Activated T-helper 17 cell treated with anti-CD3 and anti-CD28 coated beads, Interleukin-2, amount 50 U/mL, for 72 hours (primary cell): ENCODE measurements around the gene CHIC2. TPM values are rescaled to one million over a fixed set of nuclear protein-coding genes. Genes with fewer than 3 reads are reported as not detected.

Source experiments
- ATAC-seq: fragments of 150-1000 bp; cut with Tn5 transposase; replicated peaks from 2 replicates; pipeline ENCODE4 v1.10.0; 2021; ENCODE audit warnings: mild to moderate bottlenecking, moderate library complexity
- H3K27ac Mint-ChIP-seq: one replicate; pipeline ENCODE4 v1.8.0; 2022; ENCODE audit warnings: mixed read lengths
- H3K27me3 Mint-ChIP-seq: one replicate; pipeline ENCODE4 v1.8.0; 2022; ENCODE audit warnings: mixed read lengths
- H3K36me3 Mint-ChIP-seq: one replicate; pipeline ENCODE4 v1.8.0; 2022; ENCODE audit warnings: low read depth, mild to moderate bottlenecking, mixed read lengths
- H3K4me1 Mint-ChIP-seq: one replicate; pipeline ENCODE4 v1.8.0; 2022; ENCODE audit warnings: mixed read lengths
- H3K4me3 Mint-ChIP-seq: one replicate; pipeline ENCODE4 v1.8.0; 2022; ENCODE audit warnings: mild to moderate bottlenecking, mixed read lengths
- H3K9me3 Mint-ChIP-seq: one replicate; pipeline ENCODE4 v1.8.0; 2022; ENCODE audit warnings: mixed read lengths
- total RNA-seq, 2 donors: library from RNA; stranded (reverse); gene quantifications; one replicate each; pipeline ENCODE4 v1.2.3, GENCODE V29; 2022

CHIC2 gene
- total RNA-seq, 2 donors from 2014 or later: 12.8 to 21.8 TPM

GRCh38 chr4:53987761-53988171, 76.6 kb downstream of the CHIC2 start:
- no peak overlapping the region for H3K4me3 Mint-ChIP-seq
- no peaks in the 10 kb centered on the region for H3K27me3 Mint-ChIP-seq
- H3K36me3 Mint-ChIP-seq: no peaks in the 10 kb centered on the region

GRCh38 chr4:53986062-53986461, 78.3 kb downstream of the CHIC2 start:
- Mint-ChIP-seq H3K27ac (no peak overlapping the region), H3K4me3 (no peak overlapping the region), H3K27me3 (no peaks in the 10 kb centered on the region)

More at GRCh38 chr4:53987761-53988171, 76.6 kb downstream of the CHIC2 start:
- Mint-ChIP-seq H3K9me3 (no peaks in the 10 kb centered on the region), H3K4me1 (no peaks in the 10 kb centered on the region), H3K27ac (no peak overlapping the region)
- peak; percentile 86 for ATAC-seq

GRCh38 chr4:53981567-53981966, 82.8 kb downstream of the CHIC2 start:
- Mint-ChIP-seq H3K36me3 (no peaks in the 10 kb centered on the region), H3K27me3 (no peaks in the 10 kb centered on the region), H3K4me3 (no peak overlapping the region), H3K9me3 (no peaks in the 10 kb centered on the region), H3K4me1 (no peaks in the 10 kb centered on the region), H3K27ac (no peak overlapping the region)
- no peak for ATAC-seq

More at GRCh38 chr4:53986062-53986461, 78.3 kb downstream of the CHIC2 start:
- Mint-ChIP-seq H3K9me3 (no peaks in the 10 kb centered on the region), H3K4me1 (no peaks in the 10 kb centered on the region), H3K36me3 (no peaks in the 10 kb centered on the region)
- no peak for ATAC-seq

GRCh38 chr4:53981066-53981465, 83.3 kb downstream of the CHIC2 start:
- Mint-ChIP-seq H3K4me3 (no peak overlapping the region), H3K36me3 (no peaks in the 10 kb centered on the region), H3K27me3 (no peaks in the 10 kb centered on the region), H3K4me1 (no peaks in the 10 kb centered on the region), H3K27ac (no peak overlapping the region), H3K9me3 (no peaks in the 10 kb centered on the region)
- ATAC-seq: no peak

GRCh38 chr4:53974561-53974960, 89.8 kb downstream of the CHIC2 start:
- Mint-ChIP-seq H3K27ac (no peak overlapping the region), H3K9me3 (no peaks in the 10 kb centered on the region), H3K4me1 (no peaks in the 10 kb centered on the region), H3K36me3 (no peaks in the 10 kb centered on the region), H3K4me3 (no peak overlapping the region), H3K27me3 (no peaks in the 10 kb centered on the region)
- no peak for ATAC-seq

GRCh38 chr4:53967986-53968385, 96.4 kb downstream of the CHIC2 start:
- Mint-ChIP-seq H3K4me3 (no peak overlapping the region), H3K9me3 (no peaks in the 10 kb centered on the region), H3K27me3 (no peaks in the 10 kb centered on the region), H3K27ac (no peak overlapping the region), H3K4me1 (no peaks in the 10 kb centered on the region), H3K36me3 (no peaks in the 10 kb centered on the region)
- no peak for ATAC-seq

GRCh38 chr4:53963781-53964180, 100.6 kb downstream of the CHIC2 start:
- no peaks in the 10 kb centered on the region for H3K36me3 Mint-ChIP-seq
- no peak overlapping the region for H3K27ac Mint-ChIP-seq
- no peak for ATAC-seq
- no peaks in the 10 kb centered on the region for H3K9me3 Mint-ChIP-seq
- no peaks in the 10 kb centered on the region for H3K27me3 Mint-ChIP-seq
- no peaks in the 10 kb centered on the region for H3K4me1 Mint-ChIP-seq
- no peak overlapping the region for H3K4me3 Mint-ChIP-seq

GRCh38 chr4:53963336-53963735, 101.1 kb downstream of the CHIC2 start:
- no peaks in the 10 kb centered on the region for H3K9me3 Mint-ChIP-seq
- H3K27me3 Mint-ChIP-seq: no peaks in the 10 kb centered on the region
- no peak overlapping the region for H3K4me3 Mint-ChIP-seq
- no peaks in the 10 kb centered on the region for H3K4me1 Mint-ChIP-seq
- ATAC-seq: no peak
- no peaks in the 10 kb centered on the region for H3K36me3 Mint-ChIP-seq
- no peak overlapping the region for H3K27ac Mint-ChIP-seq

- no peak overlapping the region for H3K27ac Mint-ChIP-seq
- H3K4me1 Mint-ChIP-seq: no peaks in the 10 kb centered on the region
- no peaks in the 10 kb centered on the region for H3K27me3 Mint-ChIP-seq
- ATAC-seq: no peak
- no peak overlapping the region for H3K4me3 Mint-ChIP-seq
- no peaks in the 10 kb centered on the region for H3K9me3 Mint-ChIP-seq
- H3K36me3 Mint-ChIP-seq: no peaks in the 10 kb centered on the region
These were observed 101.7 kb downstream of the CHIC2 start for GRCh38 chr4:53962516-53963225.

- Mint-ChIP-seq H3K27me3 (no peaks in the 10 kb centered on the region), H3K36me3 (no peaks in the 10 kb centered on the region), H3K4me1 (no peaks in the 10 kb centered on the region), H3K27ac (no peak overlapping the region), H3K4me3 (no peak overlapping the region), H3K9me3 (no peaks in the 10 kb centered on the region)
- no peak for ATAC-seq
These were observed 103.1 kb downstream of the CHIC2 start for GRCh38 chr4:53961351-53961750.

- ATAC-seq: no peak
- H3K27ac Mint-ChIP-seq: no peak overlapping the region
- no peaks in the 10 kb centered on the region for H3K36me3 Mint-ChIP-seq
- H3K4me3 Mint-ChIP-seq: no peak overlapping the region
- H3K27me3 Mint-ChIP-seq: no peaks in the 10 kb centered on the region
- H3K4me1 Mint-ChIP-seq: no peaks in the 10 kb centered on the region
- H3K9me3 Mint-ChIP-seq: no peaks in the 10 kb centered on the region
These were observed 103.6 kb downstream of the CHIC2 start for GRCh38 chr4:53960843-53961242.

Other genes starting within 250 kb of the CHIC2 start
- gene GSX2, start 35.6 kb upstream of the CHIC2 start, total RNA-seq: not detected
- gene PDGFRA, start 164.7 kb upstream of the CHIC2 start, total RNA-seq: under 1 TPM; 0.50 to 0.56 TPM